HPDE6-E6E7 (cell line): ENCODE data around the gene NKAIN4.

Source experiments
- DNase-seq: peaks from one replicate; pipeline ENCODE4 v3.0.0; 2011; ENCODE audit warnings: missing footprints; ENCODE audit errors: extremely low spot score

NKAIN4 gene

DNA sequence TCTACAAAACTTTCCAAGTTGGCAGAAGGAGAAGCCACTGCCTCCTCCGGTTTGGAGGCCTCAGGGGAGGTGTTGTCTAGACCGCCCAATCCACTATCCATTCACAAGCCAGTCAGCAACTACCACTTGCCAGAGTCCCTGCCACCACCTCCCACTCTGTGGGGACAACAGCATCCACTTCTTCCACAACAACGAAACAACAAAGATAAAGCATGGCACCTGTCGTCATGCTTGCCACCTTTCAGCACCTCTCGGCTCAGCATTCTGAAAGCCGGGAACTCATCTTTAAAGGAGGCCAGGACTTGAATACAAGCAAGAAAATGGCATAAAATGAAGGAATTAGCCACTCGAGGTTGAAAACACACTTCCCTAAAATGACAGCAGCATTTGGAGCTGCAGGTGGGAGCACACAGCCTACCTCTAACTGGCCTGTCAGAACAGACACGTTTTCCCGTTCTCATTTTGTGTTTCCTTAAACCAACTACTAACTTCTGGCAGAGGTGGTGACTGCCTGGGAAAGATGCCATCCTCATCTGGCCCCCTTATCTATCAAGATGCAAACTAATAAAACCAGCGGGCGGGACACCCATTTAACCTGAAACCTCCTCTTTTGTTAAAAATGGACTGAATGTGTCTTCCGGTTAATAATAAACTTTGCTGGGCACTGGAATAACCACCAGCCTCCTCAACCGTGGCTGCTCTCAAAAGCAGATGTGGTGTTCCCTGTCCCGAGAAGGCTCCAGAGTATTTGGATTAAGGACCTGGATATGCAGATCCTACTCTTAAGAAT is 60.1 kb downstream of the NKAIN4 start:
- DNase-seq: no peak

DNA sequence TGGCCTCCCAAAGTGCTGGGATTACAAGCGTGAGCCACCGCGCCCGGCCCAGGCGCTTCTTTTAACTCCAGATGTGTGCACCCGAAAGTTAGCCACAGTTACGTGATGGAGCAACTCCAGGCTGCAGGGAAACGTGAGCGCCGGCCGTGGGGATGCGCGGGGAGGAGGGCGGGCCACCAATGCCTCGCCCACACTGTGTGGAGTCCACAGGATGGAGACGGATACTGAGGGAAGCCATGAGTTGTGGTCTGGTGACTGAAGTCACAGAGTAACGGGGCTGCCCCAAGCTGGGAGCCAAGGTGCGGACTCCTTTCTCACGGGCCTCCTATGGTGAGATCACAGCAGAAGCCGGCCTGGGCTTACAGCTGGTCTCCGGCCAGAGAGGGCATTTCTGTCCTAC is 61.5 kb downstream of the NKAIN4 start:
- DNase-seq: no peak

DNA sequence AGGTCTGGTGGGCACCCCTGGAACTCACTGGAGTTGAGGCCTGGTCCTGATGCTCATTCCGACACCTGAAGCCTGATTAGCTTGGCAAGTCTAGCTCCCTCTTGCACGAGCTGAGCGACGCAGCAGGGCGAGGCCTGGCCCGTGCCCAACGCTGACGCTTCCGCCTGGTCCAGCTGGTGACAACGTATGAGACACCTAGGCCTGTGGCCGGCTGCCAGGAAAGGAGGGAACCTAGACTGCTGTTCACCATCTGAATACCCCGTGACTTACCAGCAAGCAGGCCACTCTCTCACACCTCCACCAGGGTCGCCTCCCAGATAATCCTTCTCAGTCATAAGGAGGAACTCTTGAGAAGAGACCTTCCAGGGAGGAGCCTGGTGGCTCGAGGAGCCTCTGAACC is 62.9 kb downstream of the NKAIN4 start:
- peak; percentile 96 for DNase-seq

DNA sequence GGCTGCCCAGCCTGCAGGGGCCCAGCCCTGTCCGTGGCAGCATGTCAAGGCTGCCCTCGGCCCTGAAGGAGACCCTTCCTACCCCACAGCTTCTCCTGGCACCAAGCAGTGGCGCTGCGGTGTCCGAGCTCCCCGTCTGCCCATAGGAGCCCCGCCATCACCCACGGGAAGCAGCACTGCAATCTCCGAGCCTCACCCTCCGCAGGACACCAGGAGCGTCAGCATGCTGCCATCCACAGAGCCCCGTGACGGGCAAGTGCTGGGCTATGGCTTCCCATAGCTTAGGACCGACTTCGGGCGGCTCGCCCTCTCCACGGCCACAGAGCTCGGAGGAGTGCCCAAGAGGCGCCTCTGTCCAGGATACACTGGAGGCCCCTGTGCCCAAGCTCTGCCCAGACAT is 63.4 kb downstream of the NKAIN4 start:
- no peak for DNase-seq
